Neuron (in vitro differentiated cells): ENCODE results near the gene DMC1.
"Not testable (repeated sequence)": the region's sequence is repeated elsewhere in the genome, so short reads cannot be mapped to it uniquely, and the experiment has no call there.

ENCODE experiments used
- H2AFZ ChIP-seq: one replicate; pipeline ENCODE4 v1.6.1; 2013; ENCODE audit warnings: low read depth, mild to moderate bottlenecking, inconsistent platforms, low read length, moderate library complexity
- H3K27me3 ChIP-seq: one replicate; pipeline ENCODE4 v1.6.1; 2013; ENCODE audit warnings: low read length; ENCODE audit not compliant: insufficient read depth
- H3K36me3 ChIP-seq: one replicate; pipeline ENCODE4 v1.6.1; 2013; ENCODE audit warnings: low read length; ENCODE audit not compliant: insufficient read depth
- H3K4me1 ChIP-seq: one replicate; pipeline ENCODE4 v1.6.1; 2013; ENCODE audit warnings: low read length; ENCODE audit not compliant: insufficient read depth
- H3K4me3 ChIP-seq: 2 replicates; pipeline ENCODE4 v1.5.1; 2013; ENCODE audit warnings: mild to moderate bottlenecking, low read length, moderate library complexity
- H3K9me3 ChIP-seq: one replicate; pipeline ENCODE4 v1.6.1; 2013; ENCODE audit warnings: low read length

DMC1 gene

DNA sequence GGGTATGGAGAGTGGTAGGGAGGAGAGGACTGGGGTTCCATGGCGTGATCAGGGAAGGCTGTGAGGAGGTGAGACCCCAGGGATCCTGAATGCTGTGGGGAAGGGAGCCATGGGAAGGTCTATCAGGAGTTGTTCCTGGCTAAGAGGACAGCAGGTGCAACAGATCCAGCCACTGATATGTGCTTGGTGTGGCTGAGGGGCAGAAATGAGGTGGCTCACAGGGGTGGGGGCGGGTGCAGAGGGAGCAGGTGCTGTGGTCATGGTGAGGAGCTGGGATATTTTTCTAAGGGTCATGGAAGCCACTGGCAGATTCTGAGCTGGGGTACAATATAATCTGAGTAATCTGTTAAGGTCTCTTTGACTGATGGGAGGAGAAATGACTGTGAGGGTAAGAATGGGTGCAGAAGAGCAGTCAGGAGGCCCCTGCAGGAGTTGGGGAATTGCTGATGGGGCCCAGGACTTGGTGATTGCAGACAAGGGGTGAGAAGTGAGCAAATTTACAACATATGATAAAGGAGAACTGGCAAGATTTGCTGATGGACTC is 31.3 kb upstream of the DMC1 start:
- peaks cover 43% of the 10 kb centered on the region for H3K36me3 ChIP-seq
- no peaks in the 10 kb centered on the region for H3K4me1 ChIP-seq
- H3K27me3 ChIP-seq, result no peaks in the 10 kb centered on the region
- no peak overlapping the region for H2AFZ ChIP-seq
- H3K9me3 ChIP-seq, result no peaks in the 10 kb centered on the region
- no peak overlapping the region for H3K4me3 ChIP-seq

DNA sequence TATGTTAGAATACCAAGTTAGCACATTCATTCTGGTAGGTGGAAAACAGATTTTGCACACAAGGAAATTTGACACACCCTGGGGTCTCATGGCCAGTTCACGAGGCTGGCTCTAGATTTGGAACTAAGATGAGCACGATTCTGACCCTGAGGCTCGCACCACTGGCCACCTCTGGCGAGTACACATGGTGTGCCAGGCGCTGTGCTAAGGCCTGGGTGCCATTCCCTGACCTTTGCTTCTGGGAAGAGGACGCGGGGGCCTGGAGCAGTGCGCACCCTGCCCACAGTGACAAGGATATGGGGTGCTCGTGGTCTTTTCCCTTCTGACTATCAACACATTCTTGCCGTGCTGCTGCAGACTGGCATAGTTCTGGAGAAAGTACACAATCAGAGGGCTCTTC is 29.5 kb upstream of the DMC1 start:
- no peak overlapping the region for H3K4me3 ChIP-seq
- H3K36me3 ChIP-seq, result peaks cover 44% of the 10 kb centered on the region
- no peaks in the 10 kb centered on the region for H3K4me1 ChIP-seq
- no peaks in the 10 kb centered on the region for H3K9me3 ChIP-seq
- H2AFZ ChIP-seq, result no peak overlapping the region
- no peaks in the 10 kb centered on the region for H3K27me3 ChIP-seq

DNA sequence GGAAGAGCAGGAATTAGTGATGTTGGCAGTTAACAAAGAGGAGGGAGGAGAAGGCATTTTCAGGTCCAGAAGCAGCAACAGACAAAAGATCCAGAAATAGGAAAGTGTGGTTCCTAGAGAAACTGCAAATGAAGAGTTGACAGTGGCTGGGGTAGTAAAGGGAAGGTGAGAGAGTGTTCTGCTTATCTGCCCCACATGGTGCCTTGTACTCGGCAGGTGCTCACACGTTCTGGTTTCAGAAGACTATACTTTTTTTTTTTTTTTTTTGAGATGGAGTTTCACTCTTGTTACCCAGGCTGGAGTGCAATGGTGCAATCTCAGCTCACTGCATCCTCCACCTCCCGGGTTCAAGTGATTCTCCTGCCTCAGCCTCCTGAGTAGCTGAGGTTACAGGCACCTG is 12.9 kb upstream of the DMC1 start:
- peaks cover 27% of the 10 kb centered on the region for H3K36me3 ChIP-seq
- not testable (repeated sequence) for H3K4me3 ChIP-seq, H3K9me3 ChIP-seq, H3K27me3 ChIP-seq, H3K4me1 ChIP-seq, H2AFZ ChIP-seq

DNA sequence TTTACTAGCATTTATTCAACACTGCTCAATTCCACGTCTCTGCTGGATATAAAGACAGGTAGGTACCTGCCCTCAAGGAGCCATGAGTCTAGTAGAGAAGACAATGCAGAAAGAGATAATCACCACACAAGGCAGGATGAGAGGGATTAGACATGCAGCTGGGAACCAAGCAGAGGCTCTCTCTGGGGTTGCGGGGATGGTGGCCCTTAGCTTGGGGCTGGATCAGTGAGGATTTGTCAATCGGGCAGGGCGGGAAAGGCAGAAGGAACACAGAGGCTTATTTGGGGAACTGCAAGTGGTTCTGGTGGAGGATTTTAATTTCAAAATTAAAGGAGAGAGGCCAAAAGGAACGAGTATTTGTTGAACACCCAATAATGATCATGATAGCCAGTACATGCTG is 8.5 kb upstream of the DMC1 start:
- H2AFZ ChIP-seq, result no peak overlapping the region
- H3K4me3 ChIP-seq, result no peak overlapping the region
- peaks cover 3% of the 10 kb centered on the region for H3K36me3 ChIP-seq
- no peaks in the 10 kb centered on the region for H3K4me1 ChIP-seq
- H3K9me3 ChIP-seq, result no peaks in the 10 kb centered on the region
- H3K27me3 ChIP-seq, result no peaks in the 10 kb centered on the region

DNA sequence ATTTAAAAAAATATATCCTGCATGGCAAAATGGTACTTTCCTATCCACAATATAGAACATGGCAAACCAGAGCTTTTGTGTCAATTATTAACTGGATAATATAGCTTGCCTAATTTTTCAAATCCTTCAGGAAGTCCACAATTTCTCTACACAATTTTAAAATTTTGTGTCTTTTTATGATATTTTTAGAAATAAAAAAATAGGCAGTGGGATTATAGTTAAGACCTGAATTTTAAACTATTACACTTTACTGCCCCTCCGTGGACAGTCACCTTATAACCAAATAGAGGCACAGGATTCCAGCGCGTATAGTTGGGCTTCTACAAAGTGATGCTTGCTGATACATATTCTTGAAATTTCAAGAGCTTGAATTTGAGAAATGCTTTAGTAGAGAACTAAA is 2.1 kb upstream of the DMC1 start:
- peaks cover 13% of the 10 kb centered on the region for H3K4me1 ChIP-seq
- no peak overlapping the region for H3K4me3 ChIP-seq
- H3K27me3 ChIP-seq, result no peaks in the 10 kb centered on the region
- H2AFZ ChIP-seq, result no peak overlapping the region
- no peaks in the 10 kb centered on the region for H3K36me3 ChIP-seq
- no peaks in the 10 kb centered on the region for H3K9me3 ChIP-seq

DNA sequence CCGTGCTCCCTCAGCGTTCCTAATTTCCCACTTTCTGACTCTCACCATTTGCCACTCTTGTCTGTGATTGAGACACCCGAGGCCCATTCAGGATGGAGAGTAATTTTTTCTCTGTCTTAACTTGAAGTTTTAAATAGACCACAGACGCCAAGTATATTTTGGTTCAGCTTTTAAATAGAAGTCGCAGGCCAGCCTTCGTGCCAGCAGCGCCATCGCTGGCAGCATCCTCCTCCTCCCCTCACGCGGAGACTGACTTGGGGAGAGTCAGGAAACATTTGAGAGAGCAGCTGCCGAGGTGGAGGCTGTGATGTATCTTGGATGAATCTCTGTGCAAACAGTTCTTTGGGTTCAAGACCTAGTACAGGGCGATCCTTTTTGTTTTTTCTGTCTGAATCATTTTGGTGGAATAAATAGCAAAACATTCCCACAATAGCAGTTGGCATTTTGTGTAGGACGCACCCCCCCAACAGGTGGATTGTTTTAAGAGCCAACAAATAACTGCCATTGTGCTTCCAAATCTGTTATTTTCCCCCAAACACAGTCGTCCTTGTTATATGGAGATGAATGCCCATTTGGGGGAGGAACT is 889 bp upstream of the DMC1 start:
- Histone ChIP-seq H3K9me3 (no peaks in the 10 kb centered on the region), H3K36me3 (no peaks in the 10 kb centered on the region), H2AFZ (peak overlapping the region; percentile 93), H3K4me3 (peak overlapping the region; percentile 61), H3K27me3 (no peaks in the 10 kb centered on the region), H3K4me1 (peaks cover 16% of the 10 kb centered on the region)

DNA sequence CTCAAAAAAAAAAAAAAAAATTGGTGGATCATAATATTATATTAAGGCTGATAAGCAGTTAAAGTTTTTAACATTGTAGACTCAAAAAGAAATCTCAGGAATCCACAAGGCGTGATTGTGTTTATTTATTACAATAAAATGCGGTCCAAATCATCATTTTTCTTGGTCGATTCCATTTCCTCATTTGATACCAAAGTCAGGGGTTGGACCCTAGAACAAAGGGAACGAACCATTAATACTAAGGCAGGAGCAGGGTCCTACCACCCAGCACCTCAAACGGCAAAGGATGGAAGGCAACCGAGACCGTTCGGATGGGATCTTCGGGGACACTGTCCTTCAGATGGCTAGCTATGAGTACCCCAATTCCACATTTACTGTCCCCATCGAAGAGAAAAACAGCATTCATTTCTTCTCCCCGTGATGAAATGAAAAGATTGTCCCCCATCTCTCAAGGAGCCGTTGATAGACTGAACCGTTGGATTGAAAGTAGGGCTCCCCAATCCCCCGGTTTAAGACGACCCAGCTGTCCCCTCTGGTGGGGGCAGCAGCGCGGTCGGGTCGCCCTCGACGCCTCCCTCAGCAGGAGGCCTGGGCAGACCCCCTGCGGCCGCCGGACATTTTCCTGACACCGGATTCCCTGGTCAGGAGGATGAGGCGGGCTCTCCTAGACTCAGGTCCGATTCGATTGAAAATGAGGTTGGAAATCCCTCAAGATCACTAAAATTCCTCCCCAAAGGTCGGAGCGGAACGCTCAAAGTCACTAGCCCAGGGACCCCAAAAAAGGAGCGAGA is 607 bp downstream of the DMC1 start:
- peak overlapping the region; percentile 23 for H2AFZ ChIP-seq
- H3K27me3 ChIP-seq, result no peaks in the 10 kb centered on the region
- no peaks in the 10 kb centered on the region for H3K9me3 ChIP-seq
- H3K4me3 ChIP-seq, result peak overlapping the region; percentile 24
- H3K4me1 ChIP-seq, result peaks cover 16% of the 10 kb centered on the region
- no peaks in the 10 kb centered on the region for H3K36me3 ChIP-seq

DNA sequence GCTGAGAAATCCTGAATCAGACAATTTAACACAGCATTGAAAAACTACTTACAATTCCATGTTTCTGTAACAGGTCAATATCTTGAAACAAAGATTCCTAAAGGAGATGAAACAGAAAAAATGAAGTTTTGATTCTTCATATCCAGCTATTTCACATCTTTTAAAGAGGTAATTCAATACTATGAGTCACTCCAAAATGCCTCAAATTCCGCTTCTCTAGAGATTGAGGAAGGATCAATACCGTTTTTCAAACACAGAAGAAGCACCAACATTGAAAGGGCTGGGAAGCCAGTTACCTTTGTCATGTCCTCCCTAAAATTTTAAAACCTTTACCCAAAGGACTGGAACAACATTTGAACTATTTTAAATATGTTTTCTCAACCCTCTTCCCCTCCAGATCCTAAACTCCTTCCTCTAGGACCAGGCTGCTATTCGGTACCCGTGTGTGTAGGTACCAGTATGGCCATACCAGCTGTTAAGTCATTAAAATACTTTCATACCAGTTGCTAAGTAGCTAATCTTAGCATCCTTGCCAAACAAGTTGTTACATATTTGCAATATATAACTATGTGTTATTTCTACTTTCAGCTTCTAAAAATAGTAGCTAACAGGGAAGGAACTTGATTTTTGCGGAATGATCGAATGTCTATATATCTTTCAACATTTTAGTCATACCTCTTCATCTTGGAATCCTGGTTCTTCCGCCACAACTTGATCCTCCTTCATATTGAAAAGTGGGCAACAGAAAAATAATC is 2.3 kb downstream of the DMC1 start:
- no peaks in the 10 kb centered on the region for H3K36me3 ChIP-seq
- H3K4me3 ChIP-seq, result no peak overlapping the region
- H3K27me3 ChIP-seq, result no peaks in the 10 kb centered on the region

DNA sequence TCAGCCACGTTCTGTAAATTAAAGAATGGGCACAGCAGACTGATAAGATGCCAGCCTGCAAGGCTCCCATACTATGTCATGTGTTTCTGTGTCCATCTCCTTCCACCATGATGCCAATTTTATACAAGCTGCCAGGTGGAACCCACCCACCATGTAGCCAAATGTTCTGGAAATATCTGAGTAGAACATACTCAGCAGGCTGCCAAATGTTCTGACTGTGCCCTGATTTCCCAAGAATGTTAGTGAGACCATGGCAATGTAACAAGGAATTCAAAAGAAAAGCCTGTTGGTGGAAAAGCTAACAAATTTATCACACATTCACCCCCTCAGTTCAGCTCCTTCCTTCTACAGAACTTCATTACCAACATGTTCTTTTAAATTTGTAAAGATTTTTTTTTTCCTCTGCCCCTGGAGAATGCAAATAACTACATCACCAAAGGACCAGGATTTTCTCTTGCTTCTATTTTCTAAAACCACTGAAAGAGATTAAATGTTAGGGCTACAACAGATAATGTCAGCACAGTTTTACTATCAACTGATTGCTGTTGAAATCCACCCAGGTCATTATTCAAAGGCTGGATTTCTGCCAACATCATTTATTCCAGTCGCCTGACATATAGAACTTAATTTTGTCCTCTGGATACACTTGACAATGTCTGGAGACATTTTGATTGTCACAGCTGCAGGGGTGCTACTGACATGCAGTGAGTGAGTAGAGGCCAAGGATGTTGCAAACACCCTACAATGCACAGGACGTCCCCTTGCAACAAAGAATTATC is 3.1 kb downstream of the DMC1 start:
- no peaks in the 10 kb centered on the region for H3K36me3 ChIP-seq
- H3K27me3 ChIP-seq, result no peaks in the 10 kb centered on the region
- H3K4me3 ChIP-seq, result no peak overlapping the region
- no peak overlapping the region for H2AFZ ChIP-seq
- peaks cover 16% of the 10 kb centered on the region for H3K4me1 ChIP-seq
- no peaks in the 10 kb centered on the region for H3K9me3 ChIP-seq

More for the DNA sequence above, 2.3 kb downstream of the DMC1 start:
- H3K4me1 ChIP-seq, result peaks cover 16% of the 10 kb centered on the region
- no peak overlapping the region for H2AFZ ChIP-seq
- H3K9me3 ChIP-seq, result no peaks in the 10 kb centered on the region

DNA sequence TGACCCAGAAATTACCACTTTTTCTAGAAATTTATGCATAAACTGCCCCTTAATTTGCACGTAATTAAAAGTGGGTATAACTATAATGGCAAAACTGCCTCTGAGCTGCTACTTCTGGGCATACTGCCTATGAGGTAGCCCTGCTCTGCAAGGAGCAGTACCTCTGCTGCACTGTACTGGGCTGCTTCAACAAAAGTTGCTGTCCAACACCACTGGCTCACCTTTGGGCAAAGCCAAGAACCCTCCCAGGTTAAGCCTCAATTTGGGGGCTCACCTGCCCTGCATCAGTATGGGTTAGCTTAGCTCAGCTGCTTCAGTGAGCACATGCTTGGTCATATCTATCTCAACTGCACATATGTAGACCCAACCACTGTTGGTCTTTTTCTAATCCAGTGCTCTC is 4.5 kb downstream of the DMC1 start:
- H3K4me3 ChIP-seq, result no peak overlapping the region
- no peaks in the 10 kb centered on the region for H3K27me3 ChIP-seq
- no peaks in the 10 kb centered on the region for H3K9me3 ChIP-seq
- no peak overlapping the region for H2AFZ ChIP-seq
- peaks cover 4% of the 10 kb centered on the region for H3K4me1 ChIP-seq
- no peaks in the 10 kb centered on the region for H3K36me3 ChIP-seq

DNA sequence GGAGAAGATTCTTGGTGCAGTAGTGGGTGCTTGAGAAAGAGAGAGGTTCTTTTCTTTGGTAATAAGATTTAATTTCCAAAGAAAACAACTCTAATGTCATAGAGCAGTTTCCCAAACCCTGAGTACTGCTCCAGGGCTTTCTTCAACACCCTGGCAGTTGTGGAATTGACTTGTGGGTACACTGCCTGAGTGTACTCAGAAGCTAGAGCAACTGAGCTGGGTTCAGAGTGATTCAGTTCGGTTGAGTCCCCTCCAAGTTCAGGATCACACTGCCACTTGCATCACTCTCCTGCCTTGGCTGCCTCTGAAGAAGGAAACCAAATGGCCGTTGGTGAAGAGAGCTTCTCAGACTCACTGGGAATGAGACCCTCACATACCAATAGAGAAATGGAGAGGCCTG is 5.3 kb downstream of the DMC1 start:
- H3K9me3 ChIP-seq, result no peaks in the 10 kb centered on the region
- peaks cover 3% of the 10 kb centered on the region for H3K4me1 ChIP-seq
- H2AFZ ChIP-seq, result no peak overlapping the region
- no peaks in the 10 kb centered on the region for H3K36me3 ChIP-seq
- H3K4me3 ChIP-seq, result no peak overlapping the region
- no peaks in the 10 kb centered on the region for H3K27me3 ChIP-seq

DNA sequence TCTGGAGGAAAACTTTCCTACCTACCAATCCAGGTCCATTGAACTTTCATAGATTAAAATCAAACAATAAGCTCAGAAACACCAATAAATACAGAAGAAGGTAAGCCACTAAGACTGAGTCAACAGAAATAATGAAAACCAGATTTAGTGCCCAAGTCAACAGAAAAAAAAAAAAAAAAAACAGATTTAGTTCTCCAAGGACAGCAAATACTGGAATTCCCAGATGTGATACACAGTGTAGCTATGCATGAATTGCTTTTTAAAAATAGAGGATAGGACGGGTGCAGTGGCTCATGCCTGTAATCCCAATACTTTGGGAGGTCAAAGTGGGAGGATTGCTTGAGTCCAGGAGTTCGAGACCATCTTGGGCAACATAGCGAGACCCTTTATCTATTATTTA is 15.7 kb downstream of the DMC1 start:
- Histone ChIP-seq H2AFZ (no peak overlapping the region), H3K4me1 (no peaks in the 10 kb centered on the region), H3K27me3 (no peaks in the 10 kb centered on the region), H3K9me3 (no peaks in the 10 kb centered on the region), H3K4me3 (no peak overlapping the region), H3K36me3 (no peaks in the 10 kb centered on the region)
